ENCODE results near the gene SLC25A39.

- TF ChIP-seq HNRNPUL1 (IDR thresholded peaks at IDR 0.05; ENCODE audit: low read length) (no peak), JUNB (CRISPR knock-in tag; conservative IDR thresholded peaks at IDR 0.05) (no peak)
- TF ChIP-seq, protein P1, sequence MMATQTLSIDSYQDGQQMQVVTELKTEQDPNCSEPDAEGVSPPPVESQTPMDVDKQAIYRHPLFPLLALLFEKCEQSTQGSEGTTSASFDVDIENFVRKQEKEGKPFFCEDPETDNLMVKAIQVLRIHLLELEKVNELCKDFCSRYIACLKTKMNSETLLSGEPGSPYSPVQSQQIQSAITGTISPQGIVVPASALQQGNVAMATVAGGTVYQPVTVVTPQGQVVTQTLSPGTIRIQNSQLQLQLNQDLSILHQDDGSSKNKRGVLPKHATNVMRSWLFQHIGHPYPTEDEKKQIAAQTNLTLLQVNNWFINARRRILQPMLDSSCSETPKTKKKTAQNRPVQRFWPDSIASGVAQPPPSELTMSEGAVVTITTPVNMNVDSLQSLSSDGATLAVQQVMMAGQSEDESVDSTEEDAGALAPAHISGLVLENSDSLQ (IDR thresholded peaks at IDR 0.05), result no peak
Observed at GRCh38 chr17:44367231-44367979, 42.8 kb upstream of the SLC25A39 start.
